ENCODE data around the gene MED10. TPM values are rescaled to one million over a fixed set of nuclear protein-coding genes. Genes with fewer than 3 reads are reported as not detected.

The MED10 gene
- total and polyA plus RNA-seq, 9 of the 15 experiments (the other 6 are each of a cell fraction or from before 2014, with no cell fraction given), result 23.8 to 83.4 (median 58.8) TPM

- TF ChIP-seq ZC3H4 (CRISPR knock-in tag; IDR thresholded peaks at IDR 0.05; ENCODE audit: borderline replicate concordance) (no peak), ZNF699 (CRISPR knock-in tag; IDR thresholded peaks at IDR 0.05; ENCODE audit: insufficient replicate concordance) (no peak), SP2 (IDR thresholded peaks at IDR 0.05; ENCODE audit: extremely low read depth, low read depth, low read length, poor library complexity, severe bottlenecking) (no peak)
These were observed 7.8 kb downstream of the MED10 start (continued) for GRCh38 chr5:6370580-6370979.

- WGBS (ENCODE audit: insufficient coverage, low coverage, missing lambda C conversion rate), result 50% methylated on average over 16 of the region's 16 CpGs
These were observed 12.3 kb downstream of the MED10 start for GRCh38 chr5:6365977-6366590.

More at GRCh38 chr5:6365977-6366590, 12.3 kb downstream of the MED10 start:
- DNase-seq (ENCODE audit: extremely low read depth in 1 of 4, low spot score in 3 of 4) (no peak), FAIRE-seq (peak; percentile 19), ATAC-seq (peak; percentile 19; the same call in 1 of the 3 replicates)
- Histone ChIP-seq H3K9me3 (replicated peaks; ENCODE audit: control insufficient read depth, insufficient read depth, low read depth, low read length) (no peaks in the 10 kb centered on the region), H3K4me1 (replicated peaks in 1 of 2; ENCODE audit: control insufficient read depth in 2 of 2, insufficient read depth in 2 of 2, low read length in 2 of 2) (no peaks in the 10 kb centered on the region), H3K9ac (ENCODE audit: insufficient read depth in 1 of 2, low read depth in 2 of 2, low read length in 2 of 2) (peak overlapping the region in 1 of 2 experiments; percentile 26; a peak in 1 of 4 replicates), H2AFZ (ENCODE audit: low read depth, low read length) (no peak overlapping the region), H3K36me3 (ENCODE audit: control insufficient read depth, insufficient read depth, low read length) (peaks cover 20% of the 10 kb centered on the region; the same call in 2 of the 3 replicates), H3K4me2 (ENCODE audit: insufficient read depth, low read length) (no peak overlapping the region), H3K4me3 (no peak overlapping the region), H3K27me3 (ENCODE audit: control insufficient read depth in 2 of 2, insufficient read depth in 2 of 2, low read length in 2 of 2) (peaks cover 6 to 21% of the 10 kb centered on the region in 2 experiments; a peak in 4 of 5 replicates), H3K79me2 (ENCODE audit: control insufficient read depth, insufficient read depth, low read length) (no peaks in the 10 kb centered on the region), H4K20me1 (replicated peaks; ENCODE audit: control insufficient read depth, insufficient read depth, low read length) (peaks cover 17% of the 10 kb centered on the region), H3K9me1 (ENCODE audit: control insufficient read depth, insufficient read depth, low read length) (no peaks in the 10 kb centered on the region), H3K27ac (ENCODE audit: extremely low read depth, low read depth, low read length) (no peak overlapping the region)
- ChIA-PET CTCF (ENCODE audit: low intra/inter-chr PET ratio) (no interaction called here), POLR2A (interaction anchor here (1.0 to 1.8 kb wide), 2 partner anchors 14 to 18 kb away, joined by 3 to 4 read pairs; no protein-coding TSS in a partner anchor)
- intact Hi-C loops (cut with micrococcal nuclease), result no loop called here
- no peak for TF ChIP-seq HDGF (IDR thresholded peaks at IDR 0.05)
- no peak for TF ChIP-seq SP2 (IDR thresholded peaks at IDR 0.05; ENCODE audit: extremely low read depth, low read depth, low read length, poor library complexity, severe bottlenecking)
- no peak for TF ChIP-seq RBM34 (IDR thresholded peaks at IDR 0.05; ENCODE audit: borderline replicate concordance, insufficient read depth, low read length)
- TF ChIP-seq ZNF644 (tag; IDR thresholded peaks at IDR 0.05; ENCODE audit: low read depth), result no peak
- TF ChIP-seq HDAC2 (IDR thresholded peaks at IDR 0.05), result no peak
- in situ Hi-C loops (cut with MboI), result no loop called here
- no TSS peak for BruUV-seq (replicated peaks)

All from K562 (cell line).